ENCODE measurements around the gene ZDHHC4.
A peak's percentile ranks its signal among the peaks of the same experiment; 100 is the strongest.

The ZDHHC4 gene

GRCh38 chr7:6577369-6578113 is at the start of gene ZDHHC4:
Gene ZDHHC4, plus strand, starts transcription at chr7:6577454. Its CDS starts 3,108 bp downstream, at chr7:6580562.
- DNase-seq, result peak; percentile 97

GRCh38 chr7:6528401-6529130 is 48.7 kb upstream of the ZDHHC4 start:
- no peak for DNase-seq

- DNase-seq, result no peak
Observed at GRCh38 chr7:6529643-6530042, 47.6 kb upstream of the ZDHHC4 start.

GRCh38 chr7:6530626-6531491 is 46.4 kb upstream of the ZDHHC4 start:
- DNase-seq, result peak; percentile 28

GRCh38 chr7:6531492-6532279 is 45.6 kb upstream of the ZDHHC4 start:
- DNase-seq, result no peak

GRCh38 chr7:6532516-6532915 is 44.7 kb upstream of the ZDHHC4 start:
- DNase-seq, result no peak

GRCh38 chr7:6533893-6534495 is 43.3 kb upstream of the ZDHHC4 start:
- peak; percentile 44 for DNase-seq

GRCh38 chr7:6536262-6537260 is 40.7 kb upstream of the ZDHHC4 start:
- peak; percentile 47 for DNase-seq

- DNase-seq, result no peak
Observed at GRCh38 chr7:6542368-6542767, 34.9 kb upstream of the ZDHHC4 start.

- DNase-seq, result no peak
Observed at GRCh38 chr7:6545398-6546126, 31.7 kb upstream of the ZDHHC4 start.

- DNase-seq, result peak; percentile 70
Observed at GRCh38 chr7:6546498-6547251, 30.6 kb upstream of the ZDHHC4 start.

GRCh38 chr7:6547400-6547799 is 29.9 kb upstream of the ZDHHC4 start:
- DNase-seq, result no peak

- no peak for DNase-seq
Observed at GRCh38 chr7:6551016-6551511, 26.2 kb upstream of the ZDHHC4 start, which contains the start of gene GRID2IP. Gene GRID2IP, minus strand, starts transcription at chr7:6551461. Its CDS starts 25 bp downstream, at chr7:6551436.

GRCh38 chr7:6553448-6554044 is 23.7 kb upstream of the ZDHHC4 start:
- no peak for DNase-seq

GRCh38 chr7:6554848-6555247 is 22.4 kb upstream of the ZDHHC4 start:
- no peak for DNase-seq

- peak; percentile 67 for DNase-seq
Observed at GRCh38 chr7:6556196-6556595, 21.1 kb upstream of the ZDHHC4 start.

- DNase-seq, result peak; percentile 69
Observed at GRCh38 chr7:6558837-6559236, 18.4 kb upstream of the ZDHHC4 start.

GRCh38 chr7:6559896-6560295 is 17.4 kb upstream of the ZDHHC4 start:
- DNase-seq, result no peak

GRCh38 chr7:6562106-6562505 is 15.1 kb upstream of the ZDHHC4 start:
- DNase-seq, result no peak
